ENCODE results near the gene ARHGAP23. TPM values are rescaled to one million over a fixed set of nuclear protein-coding genes. Genes with fewer than 3 reads are reported as not detected.
A peak's percentile ranks its signal among the peaks of the same experiment; 100 is the strongest.

The ARHGAP23 gene
- total RNA-seq, 3 donors from 2014 or later = 13.8 to 25.2 (median 21.1) TPM

DNA sequence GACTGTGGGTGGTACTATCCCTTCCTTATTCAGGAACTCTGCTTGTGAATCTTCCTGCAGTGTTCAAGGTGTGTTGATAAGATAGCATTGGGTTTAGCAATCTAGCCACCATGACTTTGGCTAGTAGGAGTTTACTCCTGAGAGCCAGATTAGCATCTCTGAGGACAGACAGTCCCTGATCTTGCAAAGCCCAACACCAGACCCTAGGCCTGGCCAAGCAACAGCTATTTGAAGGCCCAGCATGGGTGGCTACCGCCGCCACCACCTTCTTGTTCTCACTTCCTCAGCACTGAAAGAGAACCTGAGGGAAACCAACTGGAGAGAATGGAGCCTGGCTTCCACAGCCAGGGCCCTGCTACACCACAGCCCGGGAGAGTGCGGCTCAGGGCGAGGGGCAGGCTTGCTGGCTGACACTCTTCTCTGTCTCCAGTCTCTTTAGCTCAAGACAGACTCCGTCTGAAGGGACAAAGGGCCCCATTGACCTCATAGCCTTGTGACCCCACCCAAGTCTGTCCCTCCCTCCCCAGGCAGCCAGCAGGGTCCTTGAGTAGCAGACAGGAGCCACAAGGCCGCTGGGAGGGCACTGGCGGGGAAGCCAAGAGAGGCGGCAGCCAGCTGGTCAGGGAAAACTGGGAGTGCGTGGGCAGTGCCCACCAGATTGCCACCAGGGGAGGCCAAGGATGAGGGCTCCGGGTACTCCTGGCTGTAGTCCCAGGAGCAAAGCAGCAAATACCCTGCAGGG is 10.9 kb upstream of the ARHGAP23 start:
- Histone ChIP-seq H3K9me3 (no peaks in the 10 kb centered on the region), H3K27ac (no peak overlapping the region), H3K4me3 (no peak overlapping the region), H3K4me1 (no peaks in the 10 kb centered on the region), H3K27me3 (peaks cover 5 to 26% of the 10 kb centered on the region in 2 donors), H3K36me3 (no peaks in the 10 kb centered on the region)
- no peak for TF ChIP-seq POLR2A (IDR thresholded peaks at IDR 0.05)
- TF ChIP-seq, protein P1, sequence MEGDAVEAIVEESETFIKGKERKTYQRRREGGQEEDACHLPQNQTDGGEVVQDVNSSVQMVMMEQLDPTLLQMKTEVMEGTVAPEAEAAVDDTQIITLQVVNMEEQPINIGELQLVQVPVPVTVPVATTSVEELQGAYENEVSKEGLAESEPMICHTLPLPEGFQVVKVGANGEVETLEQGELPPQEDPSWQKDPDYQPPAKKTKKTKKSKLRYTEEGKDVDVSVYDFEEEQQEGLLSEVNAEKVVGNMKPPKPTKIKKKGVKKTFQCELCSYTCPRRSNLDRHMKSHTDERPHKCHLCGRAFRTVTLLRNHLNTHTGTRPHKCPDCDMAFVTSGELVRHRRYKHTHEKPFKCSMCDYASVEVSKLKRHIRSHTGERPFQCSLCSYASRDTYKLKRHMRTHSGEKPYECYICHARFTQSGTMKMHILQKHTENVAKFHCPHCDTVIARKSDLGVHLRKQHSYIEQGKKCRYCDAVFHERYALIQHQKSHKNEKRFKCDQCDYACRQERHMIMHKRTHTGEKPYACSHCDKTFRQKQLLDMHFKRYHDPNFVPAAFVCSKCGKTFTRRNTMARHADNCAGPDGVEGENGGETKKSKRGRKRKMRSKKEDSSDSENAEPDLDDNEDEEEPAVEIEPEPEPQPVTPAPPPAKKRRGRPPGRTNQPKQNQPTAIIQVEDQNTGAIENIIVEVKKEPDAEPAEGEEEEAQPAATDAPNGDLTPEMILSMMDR (IDR thresholded peaks at IDR 0.05) = no peak
- no peak for TF ChIP-seq POLR2AphosphoS5 (IDR thresholded peaks at IDR 0.05)
- intact Hi-C loops (cut with DNase I; ENCODE audit: low total_unique reads) = loop anchor here (10.0 kb wide), 1 partner anchor 73 kb away; the partner anchor contains the start of gene GPR179
- DNase-seq (ENCODE audit: low spot score in 2 of 2) = no peak

DNA sequence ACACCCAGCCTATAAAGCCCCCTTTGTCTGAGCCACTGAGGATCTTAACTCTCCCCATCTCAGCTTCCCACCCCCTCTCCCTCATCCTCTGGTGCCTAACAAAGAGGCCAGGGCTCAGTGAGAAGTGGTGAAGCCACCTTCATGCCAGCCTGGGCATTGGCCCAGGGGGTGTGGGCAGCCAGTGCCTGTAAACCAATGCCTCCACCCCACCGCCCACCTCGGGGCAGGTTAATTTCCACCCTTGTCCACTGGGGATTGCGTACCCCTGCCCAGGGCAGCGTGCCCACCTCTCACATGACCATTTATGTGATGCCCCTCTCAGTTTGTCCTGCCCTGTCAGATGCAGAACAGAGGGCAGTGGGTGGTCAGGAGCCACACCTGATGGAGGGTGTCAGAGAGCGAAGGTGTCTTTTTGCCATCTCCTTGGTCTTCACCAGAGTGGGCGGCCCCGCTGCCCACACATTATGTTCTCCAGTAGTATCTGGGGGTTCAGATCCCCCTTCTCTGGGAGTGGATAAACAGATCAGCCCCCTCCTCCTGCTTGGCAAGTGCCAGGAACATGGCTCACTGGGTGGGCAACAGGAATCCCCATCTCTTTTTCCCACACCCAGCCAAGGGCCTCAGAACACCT is 10.1 kb upstream of the ARHGAP23 start:
- H3K4me3 ChIP-seq = peak overlapping the region in 2 of 3 donors; percentile 46 to 69
- no peaks in the 10 kb centered on the region for H3K36me3 ChIP-seq
- intact Hi-C loops (cut with DNase I; ENCODE audit: low total_unique reads) = loop anchor here (10.0 kb wide), 1 partner anchor 73 kb away; the partner anchor contains the start of gene GPR179
- H3K27ac ChIP-seq = no peak overlapping the region
- H3K4me1 ChIP-seq = no peaks in the 10 kb centered on the region
- H3K27me3 ChIP-seq = peaks cover 5 to 26% of the 10 kb centered on the region in 2 donors
- no peak for TF ChIP-seq POLR2AphosphoS5 (IDR thresholded peaks at IDR 0.05)
- TF ChIP-seq, protein P1 (IDR thresholded peaks at IDR 0.05) = no peak
- no peak for TF ChIP-seq POLR2A (IDR thresholded peaks at IDR 0.05)
- H3K9me3 ChIP-seq = no peaks in the 10 kb centered on the region
- DNase-seq (ENCODE audit: low spot score in 2 of 2) = no peak

DNA sequence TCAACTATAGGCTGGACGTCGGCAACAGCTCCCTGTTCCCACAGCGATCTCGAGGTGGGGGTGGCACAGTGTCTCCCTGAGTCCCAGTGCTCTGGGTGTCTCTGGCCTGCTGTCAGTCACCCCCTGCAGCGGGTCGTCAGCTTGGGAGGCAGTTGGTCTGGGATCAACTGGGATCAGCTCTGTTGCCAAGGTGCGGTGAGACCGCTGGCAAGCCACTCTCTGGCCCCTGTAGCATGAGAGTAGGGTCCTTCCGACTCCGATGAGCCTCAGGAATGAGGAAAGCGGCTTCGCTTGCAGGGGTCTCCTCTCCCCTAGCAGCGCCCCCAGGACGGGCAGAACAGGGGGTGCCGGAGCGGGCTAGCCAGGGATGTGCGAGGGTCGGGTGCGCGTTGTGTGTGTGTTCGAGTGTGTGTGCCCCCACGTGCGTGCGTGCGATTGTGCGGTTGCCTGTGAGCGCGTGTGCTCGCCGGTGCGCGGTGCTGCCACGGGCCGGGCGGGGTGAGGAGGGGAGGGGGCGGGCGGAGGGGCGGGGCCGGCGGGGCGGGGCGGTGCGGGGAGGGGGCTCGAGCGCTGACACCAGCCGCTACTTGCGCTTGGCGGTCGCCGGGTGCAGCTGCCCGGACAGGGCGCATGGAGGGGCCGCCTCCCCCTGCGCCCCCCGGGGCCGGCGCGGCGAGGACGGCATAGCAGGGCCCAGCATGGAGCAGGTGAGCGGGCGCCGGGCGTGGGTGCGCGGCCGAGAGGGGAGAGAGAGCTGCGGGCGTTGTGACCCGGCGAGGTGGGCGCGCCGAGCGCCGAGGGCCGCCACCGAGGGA is 9.4 kb upstream of the ARHGAP23 start:
- no peaks in the 10 kb centered on the region for H3K36me3 ChIP-seq

DNA sequence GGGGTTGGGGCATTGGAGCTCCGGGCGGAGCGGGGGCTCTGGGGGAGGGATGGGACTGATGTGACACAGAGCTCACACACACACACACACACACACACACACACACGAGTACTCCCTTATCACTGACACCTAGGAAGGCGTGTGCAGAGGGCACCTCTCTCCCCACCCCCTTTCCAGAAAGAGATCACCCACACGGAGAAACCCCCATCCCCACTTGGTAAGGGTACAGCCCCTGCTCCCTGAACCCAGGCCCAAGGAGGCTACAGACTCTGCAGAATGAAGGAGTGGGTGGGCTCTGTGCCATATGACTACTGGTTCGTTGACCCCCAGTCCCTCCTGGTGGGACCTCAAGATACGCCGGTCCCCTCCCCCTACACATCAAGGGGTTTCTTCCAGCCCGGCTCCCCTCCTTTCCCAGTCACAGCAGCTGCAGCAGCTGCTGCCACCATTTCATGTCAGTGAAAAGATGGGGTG is 8.7 kb upstream of the ARHGAP23 start:
- H3K9me3 ChIP-seq = no peaks in the 10 kb centered on the region
- intact Hi-C loops (cut with DNase I; ENCODE audit: low total_unique reads) = loop anchor here (10.0 kb wide), 1 partner anchor 75 kb away; the partner anchor contains the start of gene GPR179
- H3K4me1 ChIP-seq = no peaks in the 10 kb centered on the region
- peak overlapping the region; percentile 3 to 69 (median 46) for H3K4me3 ChIP-seq
- TF ChIP-seq POLR2AphosphoS5 (IDR thresholded peaks at IDR 0.05) = no peak
- TF ChIP-seq, protein P1 (IDR thresholded peaks at IDR 0.05) = no peak
- no peak for TF ChIP-seq POLR2A (IDR thresholded peaks at IDR 0.05)
- peaks cover 5 to 26% of the 10 kb centered on the region in 2 donors for H3K27me3 ChIP-seq
- H3K36me3 ChIP-seq = no peaks in the 10 kb centered on the region
- no peak for DNase-seq (ENCODE audit: low spot score in 2 of 2)
- H3K27ac ChIP-seq = no peak overlapping the region

More for the DNA sequence above, 9.4 kb upstream of the ARHGAP23 start:
- TF ChIP-seq, protein P1 (IDR thresholded peaks at IDR 0.05) = no peak
- TF ChIP-seq POLR2A (IDR thresholded peaks at IDR 0.05) (no peak), POLR2AphosphoS5 (IDR thresholded peaks at IDR 0.05) (no peak)
- DNase-seq (ENCODE audit: low spot score in 2 of 2) = no peak
- H3K27ac ChIP-seq = no peak overlapping the region
- H3K27me3 ChIP-seq = peaks cover 5 to 26% of the 10 kb centered on the region in 2 donors
- intact Hi-C loops (cut with DNase I; ENCODE audit: low total_unique reads) = loop anchor here (10.0 kb wide), 1 partner anchor 74 kb away; the partner anchor contains the start of gene GPR179
- H3K4me3 ChIP-seq = peak overlapping the region; percentile 3 to 69 (median 46)
- H3K4me1 ChIP-seq = no peaks in the 10 kb centered on the region
- no peaks in the 10 kb centered on the region for H3K9me3 ChIP-seq
